Raji (cell line): ENCODE results near the gene FNDC3B.

ENCODE experiments used
- POLR2A ChIP-seq: IDR thresholded peaks from 2 replicates; pipeline ENCODE4 v1.6.1; 2011; ENCODE audit warnings: low read depth, low read length, control low read depth; ENCODE audit not compliant: insufficient read depth

Gene FNDC3B

GRCh38 chr3:172090035-172090434, 50.7 kb downstream of the FNDC3B start:
- no peak for TF ChIP-seq POLR2A

- no peak for TF ChIP-seq POLR2A
Measured at GRCh38 chr3:172092658-172093057, 53.3 kb downstream of the FNDC3B start.

- no peak for TF ChIP-seq POLR2A
Measured at GRCh38 chr3:172094621-172095557, 55.5 kb downstream of the FNDC3B start.

- no peak for TF ChIP-seq POLR2A
Measured at GRCh38 chr3:172096881-172097420, 57.6 kb downstream of the FNDC3B start.

- no peak for TF ChIP-seq POLR2A
Measured at GRCh38 chr3:172097585-172097984, 58.2 kb downstream of the FNDC3B start.

GRCh38 chr3:172098698-172099494, 59.5 kb downstream of the FNDC3B start:
- no peak for TF ChIP-seq POLR2A

GRCh38 chr3:172099495-172099808, 60.1 kb downstream of the FNDC3B start:
- TF ChIP-seq POLR2A: no peak

GRCh38 chr3:172100482-172100881, 61.1 kb downstream of the FNDC3B start:
- TF ChIP-seq POLR2A: no peak

GRCh38 chr3:172101107-172101506, 61.7 kb downstream of the FNDC3B start:
- no peak for TF ChIP-seq POLR2A

GRCh38 chr3:172102123-172102882, 62.9 kb downstream of the FNDC3B start:
- no peak for TF ChIP-seq POLR2A

GRCh38 chr3:172102883-172103310, 63.5 kb downstream of the FNDC3B start:
- TF ChIP-seq POLR2A: no peak

- TF ChIP-seq POLR2A: no peak
Measured at GRCh38 chr3:172103724-172104123, 64.3 kb downstream of the FNDC3B start.

GRCh38 chr3:172104471-172105072, 65.2 kb downstream of the FNDC3B start:
- TF ChIP-seq POLR2A: no peak

- no peak for TF ChIP-seq POLR2A
Measured at GRCh38 chr3:172106037-172106954, 66.9 kb downstream of the FNDC3B start.

- TF ChIP-seq POLR2A: no peak
Measured at GRCh38 chr3:172106989-172107388, 67.6 kb downstream of the FNDC3B start.
